H54 (cell line): ENCODE measurements around the gene GET4.

Experiments used
- DNase-seq: peaks from one replicate; pipeline ENCODE4 v3.0.0; 2011; ENCODE audit warnings: low spot score, mixed read lengths; ENCODE audit not compliant: insufficient read length
- FAIRE-seq: peaks from 3 replicates; lab custom pipeline; 2011; peaks lifted over from hg19 to GRCh38; lab: Jason Lieb, UNC
- POLR2A ChIP-seq: IDR thresholded peaks from 2 replicates; pipeline ENCODE4 v1.6.1; 2011; ENCODE audit warnings: low read depth, mild to moderate bottlenecking, low read length

Gene GET4

DNA sequence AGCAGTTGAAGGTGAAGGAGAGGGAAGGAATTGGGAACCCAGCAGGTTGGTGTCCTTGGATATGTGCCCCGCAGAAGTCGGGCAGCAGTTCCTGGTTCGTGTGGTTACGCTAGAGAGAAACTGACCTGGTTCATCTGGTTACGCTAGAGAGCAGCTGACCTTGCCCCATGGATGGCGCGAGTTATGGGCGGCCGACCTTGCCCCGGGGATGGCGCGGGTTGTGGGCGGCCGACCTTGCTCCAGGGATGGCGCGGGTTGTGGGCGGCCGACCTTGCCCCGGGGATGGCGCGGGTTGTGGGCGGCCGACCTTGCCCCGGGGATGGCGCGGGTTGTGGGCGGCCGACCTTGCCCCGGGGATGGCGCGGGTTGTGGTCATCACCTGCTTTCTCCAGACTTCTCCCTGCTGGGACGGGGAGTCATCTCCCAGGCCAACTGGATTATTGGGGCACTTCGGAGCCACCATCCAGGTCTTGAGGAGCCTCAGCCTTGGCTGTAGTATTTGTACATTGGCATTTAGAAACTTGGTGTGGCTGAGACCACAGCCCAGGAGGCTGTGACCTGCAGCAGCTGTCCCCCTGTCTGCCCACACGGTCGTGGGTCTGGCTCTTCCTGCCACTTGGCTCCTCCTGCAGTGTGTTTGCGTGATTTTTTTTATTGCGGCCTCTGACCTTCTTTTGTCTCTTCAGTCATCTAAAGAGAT lies 6.1 kb downstream of the GET4 start:
- FAIRE-seq (no peak), DNase-seq (no peak)
- TF ChIP-seq POLR2A, result no peak

DNA sequence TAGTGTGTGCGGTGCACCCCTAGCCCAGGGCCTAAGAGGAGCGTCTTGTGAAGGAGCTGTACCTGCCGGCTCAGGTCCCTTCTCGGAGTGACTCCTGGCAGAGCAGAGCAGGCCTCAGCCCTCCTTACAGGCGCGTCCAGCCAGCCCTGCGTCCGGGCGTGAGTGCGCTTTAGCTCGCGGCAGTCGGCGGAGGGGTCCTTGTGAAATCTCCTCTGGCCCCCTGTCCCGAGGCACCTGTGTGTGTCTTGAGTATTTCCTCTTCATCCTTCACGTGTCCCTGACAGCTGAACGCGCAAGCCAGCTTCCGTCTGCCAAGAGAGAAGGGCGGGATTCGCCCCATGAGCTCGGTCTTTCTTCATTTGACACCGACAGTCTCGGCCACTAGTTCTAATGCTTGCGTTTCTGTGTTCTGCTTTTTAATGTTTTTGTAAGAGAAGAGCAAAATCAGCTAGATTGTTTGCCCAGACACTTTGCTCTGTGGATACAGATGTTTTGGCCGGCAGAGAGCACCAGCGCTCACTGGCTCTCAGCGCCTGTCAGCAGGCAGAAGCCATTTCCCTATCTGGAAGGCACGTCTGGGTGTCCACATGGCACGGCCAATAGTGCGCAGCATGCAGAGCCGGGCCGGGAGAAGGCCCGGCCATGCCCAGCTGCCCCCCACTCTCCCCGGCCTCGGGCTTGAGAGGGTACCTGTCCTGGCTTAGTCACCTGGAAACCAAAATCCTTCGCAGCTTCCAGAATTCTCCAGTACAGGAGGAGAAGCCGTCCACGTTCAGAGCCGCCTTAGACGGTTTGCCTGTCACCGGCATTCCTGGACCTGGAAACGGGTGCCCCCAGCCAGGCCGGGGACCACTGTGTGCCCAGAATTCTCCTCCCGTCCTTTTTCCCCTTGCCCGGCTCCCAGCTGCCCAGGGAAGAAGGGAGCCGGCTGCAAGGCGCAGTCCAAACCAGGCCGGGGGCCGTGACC lies 7.0 kb downstream of the GET4 start:
- DNase-seq (no peak), FAIRE-seq (no peak)
- TF ChIP-seq POLR2A, result no peak

DNA sequence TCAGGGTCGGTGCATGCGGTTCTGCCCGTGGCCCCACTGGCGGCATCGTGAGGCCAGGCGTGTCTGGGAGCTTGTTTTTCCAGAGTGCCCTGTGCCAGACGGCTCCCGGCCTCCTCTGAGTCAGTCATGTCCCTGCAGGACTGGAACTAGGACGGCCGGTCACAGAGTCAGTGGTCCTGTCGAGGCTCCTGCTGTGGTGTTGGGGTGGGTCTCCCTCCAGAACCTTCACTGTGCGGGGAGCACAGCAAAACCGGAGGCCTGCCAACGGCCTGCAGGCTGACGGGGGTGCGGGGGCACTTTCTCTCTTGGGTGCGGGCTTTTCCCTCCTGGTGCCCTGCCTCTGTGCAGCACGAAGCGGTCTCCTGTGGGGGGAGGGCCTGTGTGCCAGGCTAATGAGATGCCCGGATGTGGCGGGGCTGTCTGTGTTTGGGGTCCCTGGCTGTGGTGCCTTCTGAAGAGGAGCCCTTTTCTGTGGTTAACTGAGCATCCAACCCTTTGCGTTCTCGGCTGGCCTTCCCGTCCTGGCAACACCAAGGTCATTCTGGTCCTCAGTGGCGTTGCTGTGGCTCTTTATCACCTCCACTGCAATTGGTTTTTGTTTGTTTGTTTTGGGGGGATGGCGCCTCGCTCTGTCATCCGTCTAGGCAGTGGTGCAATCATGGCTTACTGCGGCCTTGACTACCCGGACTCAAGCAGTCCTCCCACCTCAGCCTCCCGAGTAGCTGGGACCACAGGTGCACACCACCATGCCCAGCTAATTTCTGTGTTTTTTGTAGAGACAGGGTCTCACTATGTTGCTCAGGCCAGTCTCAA lies 8.0 kb downstream of the GET4 start:
- no peak for TF ChIP-seq POLR2A
- no peak for FAIRE-seq
- no peak for DNase-seq

DNA sequence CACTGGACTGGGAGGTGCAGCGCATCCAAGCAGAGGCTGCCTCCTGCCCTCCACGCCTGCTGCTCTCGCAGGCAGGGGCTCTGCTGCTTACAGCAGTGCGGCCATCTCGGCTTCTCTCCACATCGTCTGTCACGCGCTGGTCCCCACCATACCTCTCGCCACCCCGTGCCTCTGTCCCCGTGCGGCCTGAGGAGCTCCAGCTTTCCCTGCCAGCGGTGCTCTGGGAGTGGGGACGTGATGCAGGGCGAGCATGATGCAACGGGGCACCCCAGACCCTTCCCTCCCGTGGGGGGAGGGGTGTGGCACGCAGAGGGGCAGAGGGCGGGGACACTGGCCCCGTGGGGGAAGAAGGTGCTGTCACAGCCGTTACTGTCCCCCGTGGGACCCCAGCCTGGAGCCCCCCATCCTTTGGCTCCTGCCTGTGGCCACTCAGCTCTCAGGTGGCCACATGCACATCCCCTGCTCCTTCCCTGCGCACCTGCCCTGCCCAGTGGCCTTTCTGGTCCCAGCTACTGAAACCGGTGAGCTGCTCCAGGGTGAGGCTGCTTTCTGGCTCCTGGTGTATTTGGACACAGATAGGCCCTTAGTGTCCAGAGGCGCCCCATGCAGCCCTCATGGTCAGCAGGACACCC lies 9.0 kb downstream of the GET4 start:
- DNase-seq, result no peak
- no peak for FAIRE-seq
- TF ChIP-seq POLR2A, result no peak

DNA sequence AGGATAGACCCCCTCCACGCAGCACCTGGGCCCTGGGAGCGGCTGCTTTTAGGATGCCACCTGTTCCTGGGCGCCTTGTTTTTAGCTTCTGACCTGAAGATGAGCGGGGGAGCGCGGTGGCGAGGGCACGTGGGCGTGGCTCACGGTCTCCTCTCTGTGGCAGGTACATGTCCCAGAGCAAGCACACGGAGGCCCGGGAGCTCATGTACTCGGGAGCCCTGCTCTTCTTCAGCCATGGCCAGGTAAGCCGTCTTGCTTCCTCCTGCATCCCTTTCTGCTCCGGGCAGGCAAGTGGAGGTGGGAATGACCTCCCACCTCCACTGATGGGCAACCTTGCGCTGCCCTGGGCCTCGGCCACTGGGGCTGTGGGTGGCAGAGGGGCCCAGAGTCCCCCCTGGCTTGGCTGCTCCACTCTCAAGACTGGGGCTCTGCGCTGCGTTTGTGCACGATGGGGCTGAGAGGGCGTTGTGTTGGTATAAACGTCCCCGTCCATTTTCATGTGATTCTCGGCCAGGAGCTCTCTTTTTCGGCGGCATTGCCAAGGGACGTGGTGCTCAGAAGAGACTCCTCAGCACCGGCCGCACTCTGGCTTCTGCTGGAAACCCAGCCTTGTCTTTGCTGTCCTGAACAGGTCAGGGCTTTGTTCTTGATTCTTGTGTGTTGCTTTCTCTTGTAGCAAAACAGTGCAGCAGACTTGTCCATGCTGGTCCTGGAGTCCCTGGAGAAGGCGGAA lies 9.7 kb downstream of the GET4 start:
- no peak for DNase-seq
- TF ChIP-seq POLR2A, result no peak
- FAIRE-seq, result no peak

DNA sequence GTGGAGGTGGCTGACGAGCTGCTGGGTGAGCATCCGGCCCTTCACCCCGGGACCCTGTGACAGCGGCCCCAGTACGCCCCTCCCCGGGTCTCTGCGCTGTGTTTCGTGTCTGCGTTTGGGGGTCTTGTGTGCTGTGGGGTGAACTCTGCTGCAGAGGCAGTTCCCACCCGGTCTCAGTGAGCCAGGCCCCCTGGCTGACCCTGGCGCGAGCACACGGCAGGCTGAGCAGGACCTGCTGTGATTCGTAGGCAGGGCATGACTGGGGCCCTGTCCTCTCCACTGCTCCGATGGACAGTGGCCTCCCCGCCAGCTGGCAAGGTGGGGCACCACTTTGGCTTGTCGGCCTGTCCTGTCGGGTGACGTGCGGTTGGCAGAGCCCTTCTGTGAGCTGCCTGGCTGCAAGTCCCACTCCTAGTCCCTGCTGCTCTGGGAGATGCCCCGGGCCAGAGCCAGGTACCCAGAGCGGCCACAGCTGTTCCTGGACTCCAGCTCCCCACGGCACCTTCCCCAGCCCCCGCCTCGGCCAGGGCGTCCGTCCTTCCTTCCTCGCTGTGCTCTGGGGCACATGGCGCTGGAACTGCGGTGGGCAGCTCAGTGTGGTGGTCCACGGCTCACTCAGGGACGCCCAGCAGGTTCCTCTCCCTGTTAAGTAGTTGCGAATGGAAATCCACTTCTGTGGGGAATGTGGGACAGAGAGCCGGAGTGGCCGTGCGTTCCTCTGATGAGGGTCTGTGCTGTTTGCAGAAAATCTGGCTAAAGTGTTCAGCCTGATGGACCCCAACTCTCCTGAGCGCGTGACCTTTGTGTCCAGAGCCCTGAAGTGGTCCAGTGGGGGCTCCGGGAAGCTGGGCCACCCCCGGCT lies 10.5 kb downstream of the GET4 start:
- no peak for TF ChIP-seq POLR2A
- DNase-seq, result no peak
- FAIRE-seq, result no peak

DNA sequence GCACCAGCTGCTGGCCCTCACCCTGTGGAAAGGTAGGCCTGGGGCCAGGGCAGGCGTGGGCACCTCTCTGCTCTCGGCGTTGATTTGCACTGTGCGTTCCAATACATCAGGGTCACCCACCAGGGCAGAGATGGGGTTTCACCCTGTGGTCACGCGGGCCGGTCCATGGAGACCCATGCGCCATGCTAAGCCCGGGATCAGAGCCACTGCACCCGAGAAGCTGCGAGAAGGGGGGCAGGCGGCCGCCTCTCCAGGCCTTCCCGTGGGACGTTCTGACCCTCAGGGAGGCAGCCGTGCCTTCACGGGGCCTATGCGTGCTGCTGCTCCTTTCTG lies 11.1 kb downstream of the GET4 start:
- TF ChIP-seq POLR2A, result no peak
- DNase-seq (no peak), FAIRE-seq (no peak)

DNA sequence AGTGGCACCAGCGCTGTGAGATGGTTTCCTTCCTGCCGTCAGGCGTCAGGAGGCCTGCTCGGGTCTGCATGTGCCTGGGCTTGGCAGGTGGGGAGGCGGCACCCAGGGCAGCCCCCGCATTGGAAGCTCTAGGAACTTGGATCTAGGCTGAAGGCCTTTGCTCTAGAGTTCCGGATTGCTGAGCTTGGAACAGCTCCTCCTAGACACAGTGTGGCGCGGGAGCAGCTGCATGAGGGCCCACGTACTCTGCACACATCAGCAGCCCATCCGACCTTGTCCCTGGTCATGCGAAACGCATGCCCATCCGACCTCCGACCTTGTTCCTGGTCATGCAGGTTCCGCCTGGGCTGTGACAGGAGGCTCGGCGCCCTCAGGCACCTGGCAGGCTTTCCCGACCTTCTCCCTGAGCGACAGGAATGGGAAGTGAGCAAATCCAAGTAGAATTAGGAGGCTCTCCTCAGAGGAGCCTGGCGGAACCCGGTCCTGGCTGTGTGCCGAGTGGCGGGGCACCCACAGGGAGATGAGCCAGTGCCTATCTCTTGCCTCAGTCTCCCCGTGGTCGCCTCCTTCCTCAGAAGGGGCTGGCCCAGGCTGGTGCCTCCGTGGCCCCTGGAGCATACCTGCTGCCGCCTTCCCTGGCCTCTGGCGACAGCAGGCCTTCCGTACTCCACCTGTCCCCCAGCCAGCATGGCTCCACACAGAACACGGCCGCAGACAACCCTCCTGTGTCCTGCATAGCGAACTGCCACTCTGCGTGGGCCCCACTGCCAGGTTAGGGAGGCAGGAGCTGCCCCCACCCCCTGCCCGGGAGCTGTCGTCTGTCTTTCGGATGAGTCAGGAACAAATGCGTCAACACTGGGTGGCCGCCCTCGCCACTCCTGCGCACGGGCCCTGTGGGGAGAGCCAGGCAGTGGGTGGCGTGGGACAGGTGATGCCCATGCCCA lies 12.0 kb downstream of the GET4 start:
- TF ChIP-seq POLR2A, result no peak
- DNase-seq, result no peak
- no peak for FAIRE-seq

DNA sequence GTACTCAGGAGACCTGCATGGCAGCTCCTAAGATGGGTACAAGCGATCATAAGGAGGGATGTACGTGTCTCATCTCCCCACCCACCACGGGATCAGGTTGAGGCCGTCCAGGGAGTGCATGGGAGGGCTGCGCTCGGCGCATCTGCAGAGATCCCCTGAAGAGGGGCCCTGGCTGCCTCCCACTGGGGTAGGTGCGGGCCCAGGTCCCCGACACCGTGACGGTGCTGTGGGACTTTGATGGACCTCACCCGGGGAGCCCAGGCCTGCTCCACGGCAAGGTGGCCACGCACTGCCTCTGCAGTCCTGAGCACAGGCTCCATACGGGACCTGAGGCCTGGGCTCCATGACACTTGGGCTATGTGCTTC lies 12.7 kb downstream of the GET4 start:
- FAIRE-seq, result no peak
- no peak for DNase-seq
- TF ChIP-seq POLR2A, result no peak

DNA sequence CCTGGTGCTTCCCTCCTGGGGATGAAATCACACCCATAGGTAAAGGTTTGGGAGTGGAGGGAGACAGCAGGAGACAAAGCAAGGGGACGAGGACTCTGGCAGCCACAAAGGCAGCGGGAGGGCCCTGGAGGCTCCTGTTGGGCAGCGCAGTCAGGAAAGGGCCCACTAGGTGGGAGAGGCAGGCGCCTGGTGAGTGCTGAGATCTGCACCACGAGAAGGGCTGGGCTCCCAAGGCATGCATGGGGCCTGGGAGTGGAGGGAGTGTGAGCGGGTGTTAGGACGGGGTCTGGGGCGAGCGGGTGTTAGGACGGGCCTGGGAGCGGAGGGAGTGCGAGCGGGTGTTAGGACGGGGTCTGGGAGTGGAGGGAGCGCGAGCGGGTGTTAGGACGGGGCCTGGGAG lies 13.0 kb downstream of the GET4 start:
- no peak for FAIRE-seq
- no peak for TF ChIP-seq POLR2A

DNA sequence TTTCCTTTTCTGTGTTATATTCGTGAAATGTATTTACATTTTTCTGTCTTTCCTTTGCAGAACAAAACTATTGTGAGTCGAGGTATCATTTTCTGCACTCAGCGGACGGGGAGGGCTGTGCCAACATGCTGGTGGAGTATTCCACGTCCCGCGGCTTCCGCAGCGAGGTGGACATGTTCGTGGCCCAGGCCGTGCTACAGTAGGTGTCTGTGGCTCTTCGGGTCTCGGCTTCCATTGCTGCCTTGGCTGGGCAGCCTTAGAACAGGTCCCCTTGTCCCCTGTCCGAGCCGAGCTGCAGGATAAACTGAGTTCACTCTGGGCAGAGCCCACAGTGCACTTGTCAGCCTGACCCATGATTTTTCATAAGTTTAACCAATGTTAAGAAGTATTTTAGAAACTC lies 14.5 kb downstream of the GET4 start:
- DNase-seq (no peak), FAIRE-seq (no peak)
- no peak for TF ChIP-seq POLR2A

More for the DNA sequence above, 13.0 kb downstream of the GET4 start:
- DNase-seq, result no peak
